SK-N-SH (cell line): ENCODE results near the gene GRK3. TPM values are rescaled to one million over a fixed set of nuclear protein-coding genes. Genes with fewer than 3 reads are reported as not detected.

ENCODE experiments used
- CTCF ChIA-PET: fragments of 300-600, 350-600 bp; formaldehyde crosslinking; extraction: SDS; loops from one replicate; lab custom pipeline; 2021; lab: Yijun Ruan, JAX
- POLR2A ChIA-PET: fragments of 350-600 bp; sonication (Branson Sonifier 250); formaldehyde crosslinking; extraction: SDS; loops from one replicate; lab custom pipeline; 2020; ENCODE audit warnings: antibody characterized with exemption, inconsistent platforms; lab: Yijun Ruan, JAX
- DNase-seq: peaks from one replicate; pipeline ENCODE4 v3.0.0; 2012
- H2AFZ ChIP-seq: fragments of 200-600 bp; sonication (generic); 2 replicates; pipeline ENCODE4 v1.8.1; 2016; ENCODE audit warnings: antibody characterized with exemption, mild to moderate bottlenecking, low read depth
- H3F3A ChIP-seq: fragments of 200-600 bp; sonication (generic); replicated peaks from 2 replicates; pipeline ENCODE3; 2016; ENCODE audit warnings: antibody characterized with exemption, mild to moderate bottlenecking; ENCODE audit not compliant: insufficient read depth
- H3K27ac ChIP-seq, 2 experiments: fragments of 200-500 bp in 1 of 2; fragments of 200-600 bp in 1 of 2; sonication (Bioruptor generic) in 1 of 2; sonication (generic), shearing (Covaris generic) in 1 of 2; 2 replicates each; pipeline versions ENCODE4 v1.5.1 to v1.6.1; 2014 to 2016; ENCODE audit warnings: low read depth in 2 of 2, inconsistent platforms in 1 of 2, low read length in 1 of 2, mild to moderate bottlenecking in 1 of 2, mixed read lengths in 1 of 2
- H3K27me3 ChIP-seq: fragments of 200-600 bp; sonication (generic), shearing (Covaris generic); 2 replicates; pipeline ENCODE4 v1.6.1; 2016; ENCODE audit warnings: mixed run types; ENCODE audit not compliant: insufficient read depth
- H3K36me3 ChIP-seq, 2 experiments: fragments of 200-500 bp in 1 of 2; fragments of 200-600 bp in 1 of 2; sonication (Bioruptor generic) in 1 of 2; sonication (generic) in 1 of 2; replicated peaks in 1 of 2; 2 replicates each; pipeline versions ENCODE3 to v1.5.1; 2014 to 2016; ENCODE audit warnings: low read length in 1 of 2, mild to moderate bottlenecking in 1 of 2; ENCODE audit not compliant: insufficient read depth in 2 of 2, control insufficient read depth in 1 of 2
- H3K4me1 ChIP-seq, 2 experiments: fragments of 200-500 bp in 1 of 2; fragments of 200-600 bp in 1 of 2; sonication (Bioruptor generic) in 1 of 2; sonication (generic), shearing (Covaris generic) in 1 of 2; 2 replicates each; pipeline versions ENCODE4 v1.5.1 to v1.6.1; 2014 to 2016; ENCODE audit warnings: low read depth in 1 of 2, low read length in 1 of 2, mixed run types in 1 of 2; ENCODE audit not compliant: insufficient read depth in 2 of 2, control insufficient read depth in 1 of 2
- H3K4me2 ChIP-seq: fragments of 200-600 bp; sonication (generic), shearing (Covaris generic); 2 replicates; pipeline ENCODE4 v1.6.1; 2017; ENCODE audit warnings: mixed run types
- H3K4me3 ChIP-seq, 2 experiments: fragments of 200-500 bp in 1 of 2; fragments of 200-600 bp in 1 of 2; sonication (Bioruptor generic) in 1 of 2; sonication (generic), shearing (Covaris generic) in 1 of 2; 2 replicates each; pipeline versions ENCODE4 v1.5.1 to v1.8.1; 2014 to 2016; ENCODE audit warnings: low read depth in 2 of 2, inconsistent platforms in 1 of 2, low read length in 1 of 2, mild to moderate bottlenecking in 1 of 2, mixed read lengths in 1 of 2, moderate library complexity in 1 of 2
- H3K79me2 ChIP-seq: fragments of 200-600 bp; sonication (generic); 2 replicates; pipeline ENCODE4 v1.8.1; 2017; ENCODE audit warnings: mild to moderate bottlenecking; ENCODE audit not compliant: insufficient read depth
- H3K9ac ChIP-seq: fragments of 200-600 bp; sonication (generic); 2 replicates; pipeline ENCODE4 v1.6.1; 2017; ENCODE audit warnings: mixed run types
- H3K9me2 ChIP-seq: fragments of 200-600 bp; sonication (generic); 2 replicates; pipeline ENCODE4 v1.6.1; 2017; ENCODE audit warnings: mixed run types
- H3K9me3 ChIP-seq: fragments of 200-600 bp; sonication (generic); 2 replicates; pipeline ENCODE4 v1.6.1; 2017; ENCODE audit warnings: mixed run types, mild to moderate bottlenecking, moderate library complexity
- H4K20me1 ChIP-seq: fragments of 200-600 bp; sonication (generic); 2 replicates; pipeline ENCODE4 v1.6.1; 2017; ENCODE audit warnings: mild to moderate bottlenecking, mixed run types; ENCODE audit not compliant: insufficient read depth
- CHD2 ChIP-seq: fragments of 150-350 bp; IDR thresholded peaks from 2 replicates; pipeline ENCODE4 v1.6.1; 2018; ENCODE audit warnings: low read length; ENCODE audit not compliant: partially characterized antibody
- EZH2phosphoT487 ChIP-seq: fragments of 200-600 bp; sonication (generic); IDR thresholded peaks from 2 replicates; pipeline ENCODE4 v1.6.1; 2017; ENCODE audit warnings: low read depth, mixed run types, mild to moderate bottlenecking, antibody characterized with exemption, moderate library complexity, borderline replicate concordance
- FOXJ3 ChIP-seq: sonication (generic); formaldehyde crosslinking; IDR thresholded peaks from 2 replicates; pipeline ENCODE4 v1.5.1; 2020; ENCODE audit warnings: mild to moderate bottlenecking, missing genetic modification reagents
- FOXM1 ChIP-seq: IDR thresholded peaks from 2 replicates; pipeline ENCODE4 v1.4.0; 2012; ENCODE audit warnings: low read depth, mild to moderate bottlenecking
- GATA2 ChIP-seq: sonication (generic); formaldehyde crosslinking; IDR thresholded peaks from 2 replicates; pipeline ENCODE4 v1.5.0; 2020; ENCODE audit warnings: mild to moderate bottlenecking, missing genetic modification reagents
- JUND ChIP-seq: IDR thresholded peaks from 2 replicates; pipeline ENCODE4 v1.4.0; 2012
- NFIC ChIP-seq: IDR thresholded peaks from 2 replicates; pipeline ENCODE4 v1.4.0; 2012; ENCODE audit warnings: borderline replicate concordance
- NRF1 ChIP-seq: IDR thresholded peaks from 2 replicates; pipeline ENCODE4 v1.6.1; 2012; ENCODE audit warnings: low read depth, mild to moderate bottlenecking, low read length
- POLR2AphosphoS5 ChIP-seq: IDR thresholded peaks from 2 replicates; pipeline ENCODE4 v1.6.1; 2012; ENCODE audit warnings: low read depth, low read length
- SMC3 ChIP-seq: IDR thresholded peaks from 2 replicates; pipeline ENCODE4 v1.6.1; 2012; ENCODE audit warnings: low read depth, low read length, improper control_type of control experiment
- TAF1 ChIP-seq: IDR thresholded peaks from 2 replicates; pipeline ENCODE4 v1.6.1; 2012; ENCODE audit warnings: low read depth, mild to moderate bottlenecking, low read length, moderate library complexity, borderline replicate concordance
- TCF12 ChIP-seq: IDR thresholded peaks from 2 replicates; pipeline ENCODE4 v1.4.0; 2012
- TEAD4 ChIP-seq: IDR thresholded peaks from 2 replicates; pipeline ENCODE4 v1.4.0; 2012; ENCODE audit warnings: mild to moderate bottlenecking, borderline replicate concordance; ENCODE audit not compliant: insufficient read depth
- WGBS: methylation state at CpG from one replicate; pipeline ENCODE4 v1.1.6; 2017; ENCODE audit warnings: low lambda C conversion rate; 5-methylcytosine and 5-hydroxymethylcytosine counted together
- polyA plus RNA-seq, 3 experiments: library from polyadenylated mRNA; depleted of rRNA; stranded (reverse); fragments of >200 nt; gene quantifications; 2 replicates each; pipeline ENCODE4 v1.2.3, GENCODE V29; 2012
- TF ChIP-seq, protein P1 (sequence below): fragments of 150-350 bp; IDR thresholded peaks from 2 replicates; pipeline ENCODE4 v1.6.1; 2017; ENCODE audit warnings: antibody characterized with exemption, low read length, low read depth, borderline replicate concordance
- TF ChIP-seq, protein P2 (sequence below): fragments of 200-600 bp; sonication (generic); IDR thresholded peaks from 2 replicates; pipeline ENCODE4 v1.6.1; 2017; ENCODE audit warnings: antibody characterized with exemption, mild to moderate bottlenecking, moderate library complexity
- TF ChIP-seq, protein P3 (sequence below): IDR thresholded peaks from 2 replicates; pipeline ENCODE4 v1.4.0; 2012; ENCODE audit warnings: low read depth, borderline replicate concordance
- TF ChIP-seq, protein P4 (sequence below): IDR thresholded peaks from 2 replicates; pipeline ENCODE4 v1.4.0; 2012; ENCODE audit warnings: low read depth, borderline replicate concordance
- TF ChIP-seq, protein P5 (sequence below): fragments of 150-350 bp; IDR thresholded peaks from 2 replicates; pipeline ENCODE4 v1.6.1; 2016; ENCODE audit warnings: mild to moderate bottlenecking, low read depth, low read length

The GRK3 gene
- polyA plus RNA-seq, 1 of the 3 experiments (the other 2 are of a cell fraction), result 1.3 TPM

DNA sequence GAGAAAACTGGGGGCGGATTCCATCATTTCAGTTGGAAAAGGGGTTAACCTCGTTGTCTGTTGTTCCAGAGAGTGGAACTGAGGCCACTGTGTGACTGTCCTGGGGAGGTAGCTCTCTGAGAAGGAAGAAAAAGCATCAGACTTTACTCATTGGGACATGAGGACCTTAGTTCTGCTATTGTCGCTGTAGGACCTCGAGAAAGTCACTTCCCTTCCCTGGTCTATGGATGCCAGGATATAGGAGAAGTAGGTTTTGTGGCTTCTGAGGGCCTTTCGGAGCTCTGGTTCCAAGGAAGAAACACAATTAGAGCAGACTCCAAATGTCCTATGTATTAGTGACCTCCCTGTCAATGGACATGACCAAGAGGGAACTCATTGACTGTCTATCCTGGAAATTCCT, 183.7 kb downstream of the GRK3 start:
- no peaks in the 10 kb centered on the region for H3K9me3 ChIP-seq
- H4K20me1 ChIP-seq, result no peaks in the 10 kb centered on the region
- TF ChIP-seq SMC3 (no peak), CHD2 (no peak), NFIC (no peak), TEAD4 (no peak), POLR2AphosphoS5 (no peak), FOXM1 (no peak), GATA2 (CRISPR knock-in tag) (no peak), FOXJ3 (CRISPR knock-in tag) (no peak), TAF1 (no peak), JUND (no peak), TCF12 (no peak), NRF1 (no peak), EZH2phosphoT487 (no peak)
- TF ChIP-seq, protein P1, sequence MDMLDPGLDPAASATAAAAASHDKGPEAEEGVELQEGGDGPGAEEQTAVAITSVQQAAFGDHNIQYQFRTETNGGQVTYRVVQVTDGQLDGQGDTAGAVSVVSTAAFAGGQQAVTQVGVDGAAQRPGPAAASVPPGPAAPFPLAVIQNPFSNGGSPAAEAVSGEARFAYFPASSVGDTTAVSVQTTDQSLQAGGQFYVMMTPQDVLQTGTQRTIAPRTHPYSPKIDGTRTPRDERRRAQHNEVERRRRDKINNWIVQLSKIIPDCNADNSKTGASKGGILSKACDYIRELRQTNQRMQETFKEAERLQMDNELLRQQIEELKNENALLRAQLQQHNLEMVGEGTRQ, result no peak
- TF ChIP-seq, protein P2, sequence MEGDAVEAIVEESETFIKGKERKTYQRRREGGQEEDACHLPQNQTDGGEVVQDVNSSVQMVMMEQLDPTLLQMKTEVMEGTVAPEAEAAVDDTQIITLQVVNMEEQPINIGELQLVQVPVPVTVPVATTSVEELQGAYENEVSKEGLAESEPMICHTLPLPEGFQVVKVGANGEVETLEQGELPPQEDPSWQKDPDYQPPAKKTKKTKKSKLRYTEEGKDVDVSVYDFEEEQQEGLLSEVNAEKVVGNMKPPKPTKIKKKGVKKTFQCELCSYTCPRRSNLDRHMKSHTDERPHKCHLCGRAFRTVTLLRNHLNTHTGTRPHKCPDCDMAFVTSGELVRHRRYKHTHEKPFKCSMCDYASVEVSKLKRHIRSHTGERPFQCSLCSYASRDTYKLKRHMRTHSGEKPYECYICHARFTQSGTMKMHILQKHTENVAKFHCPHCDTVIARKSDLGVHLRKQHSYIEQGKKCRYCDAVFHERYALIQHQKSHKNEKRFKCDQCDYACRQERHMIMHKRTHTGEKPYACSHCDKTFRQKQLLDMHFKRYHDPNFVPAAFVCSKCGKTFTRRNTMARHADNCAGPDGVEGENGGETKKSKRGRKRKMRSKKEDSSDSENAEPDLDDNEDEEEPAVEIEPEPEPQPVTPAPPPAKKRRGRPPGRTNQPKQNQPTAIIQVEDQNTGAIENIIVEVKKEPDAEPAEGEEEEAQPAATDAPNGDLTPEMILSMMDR, result no peak
- TF ChIP-seq, protein P3, sequence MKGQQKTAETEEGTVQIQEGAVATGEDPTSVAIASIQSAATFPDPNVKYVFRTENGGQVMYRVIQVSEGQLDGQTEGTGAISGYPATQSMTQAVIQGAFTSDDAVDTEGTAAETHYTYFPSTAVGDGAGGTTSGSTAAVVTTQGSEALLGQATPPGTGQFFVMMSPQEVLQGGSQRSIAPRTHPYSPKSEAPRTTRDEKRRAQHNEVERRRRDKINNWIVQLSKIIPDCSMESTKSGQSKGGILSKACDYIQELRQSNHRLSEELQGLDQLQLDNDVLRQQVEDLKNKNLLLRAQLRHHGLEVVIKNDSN, result no peak
- TF ChIP-seq, protein P4, sequence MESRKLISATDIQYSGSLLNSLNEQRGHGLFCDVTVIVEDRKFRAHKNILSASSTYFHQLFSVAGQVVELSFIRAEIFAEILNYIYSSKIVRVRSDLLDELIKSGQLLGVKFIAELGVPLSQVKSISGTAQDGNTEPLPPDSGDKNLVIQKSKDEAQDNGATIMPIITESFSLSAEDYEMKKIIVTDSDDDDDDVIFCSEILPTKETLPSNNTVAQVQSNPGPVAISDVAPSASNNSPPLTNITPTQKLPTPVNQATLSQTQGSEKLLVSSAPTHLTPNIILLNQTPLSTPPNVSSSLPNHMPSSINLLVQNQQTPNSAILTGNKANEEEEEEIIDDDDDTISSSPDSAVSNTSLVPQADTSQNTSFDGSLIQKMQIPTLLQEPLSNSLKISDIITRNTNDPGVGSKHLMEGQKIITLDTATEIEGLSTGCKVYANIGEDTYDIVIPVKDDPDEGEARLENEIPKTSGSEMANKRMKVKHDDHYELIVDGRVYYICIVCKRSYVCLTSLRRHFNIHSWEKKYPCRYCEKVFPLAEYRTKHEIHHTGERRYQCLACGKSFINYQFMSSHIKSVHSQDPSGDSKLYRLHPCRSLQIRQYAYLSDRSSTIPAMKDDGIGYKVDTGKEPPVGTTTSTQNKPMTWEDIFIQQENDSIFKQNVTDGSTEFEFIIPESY, result no peak
- TF ChIP-seq, protein P5, sequence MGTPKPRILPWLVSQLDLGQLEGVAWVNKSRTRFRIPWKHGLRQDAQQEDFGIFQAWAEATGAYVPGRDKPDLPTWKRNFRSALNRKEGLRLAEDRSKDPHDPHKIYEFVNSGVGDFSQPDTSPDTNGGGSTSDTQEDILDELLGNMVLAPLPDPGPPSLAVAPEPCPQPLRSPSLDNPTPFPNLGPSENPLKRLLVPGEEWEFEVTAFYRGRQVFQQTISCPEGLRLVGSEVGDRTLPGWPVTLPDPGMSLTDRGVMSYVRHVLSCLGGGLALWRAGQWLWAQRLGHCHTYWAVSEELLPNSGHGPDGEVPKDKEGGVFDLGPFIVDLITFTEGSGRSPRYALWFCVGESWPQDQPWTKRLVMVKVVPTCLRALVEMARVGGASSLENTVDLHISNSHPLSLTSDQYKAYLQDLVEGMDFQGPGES, result no peak
- H3K9ac ChIP-seq, result peak overlapping the region; percentile 57; the same call in 1 of the 2 replicates
- no peak for DNase-seq
- H3K4me1 ChIP-seq, result peaks cover 12 to 46% of the 10 kb centered on the region in 2 experiments; a peak in 3 of 4 replicates
- peak overlapping the region; percentile 61 for H3K4me2 ChIP-seq
- no peaks in the 10 kb centered on the region for H3K27me3 ChIP-seq
- peak overlapping the region; percentile 87 to 97 for H3K27ac ChIP-seq
- 84% methylated on average over 5 of the region's 5 CpGs for WGBS
- no peaks in the 10 kb centered on the region for H3K36me3 ChIP-seq
- ChIA-PET POLR2A (interaction anchor here (1.1 kb wide), 1 partner anchor 9 kb away, joined by 3 read pairs; no protein-coding TSS in a partner anchor), CTCF (interaction anchor here (1.9 to 4.7 kb wide), 2 partner anchors 11 to 25 kb away, joined by 4 to 20 read pairs; no protein-coding TSS in a partner anchor)
- no peaks in the 10 kb centered on the region for H3K9me2 ChIP-seq
- H3K79me2 ChIP-seq, result no peaks in the 10 kb centered on the region
- H3K4me3 ChIP-seq, result no peak overlapping the region
- peaks cover 14% of the 10 kb centered on the region for H3F3A ChIP-seq
- H2AFZ ChIP-seq, result peak overlapping the region; percentile 80
